AG09309 (cell line): ENCODE results near the gene ING5.

Source experiments
- DNase-seq: peaks from one replicate; pipeline ENCODE4 v3.0.0-alpha.2; 2010; ENCODE audit warnings: low read depth
- H3K4me3 ChIP-seq: 2 replicates; pipeline ENCODE4 v1.5.1; 2011; ENCODE audit warnings: mild to moderate bottlenecking, low read depth, low read length, moderate library complexity; ENCODE audit not compliant: control insufficient read depth
- TF ChIP-seq, protein P1 (sequence below): IDR thresholded peaks from 2 replicates; pipeline ENCODE4 v1.5.1; 2011; ENCODE audit warnings: mild to moderate bottlenecking, low read depth, low read length, inconsistent platforms; ENCODE audit not compliant: insufficient read depth, control insufficient read depth; ENCODE audit errors: missing control alignments

ING5 gene

DNA sequence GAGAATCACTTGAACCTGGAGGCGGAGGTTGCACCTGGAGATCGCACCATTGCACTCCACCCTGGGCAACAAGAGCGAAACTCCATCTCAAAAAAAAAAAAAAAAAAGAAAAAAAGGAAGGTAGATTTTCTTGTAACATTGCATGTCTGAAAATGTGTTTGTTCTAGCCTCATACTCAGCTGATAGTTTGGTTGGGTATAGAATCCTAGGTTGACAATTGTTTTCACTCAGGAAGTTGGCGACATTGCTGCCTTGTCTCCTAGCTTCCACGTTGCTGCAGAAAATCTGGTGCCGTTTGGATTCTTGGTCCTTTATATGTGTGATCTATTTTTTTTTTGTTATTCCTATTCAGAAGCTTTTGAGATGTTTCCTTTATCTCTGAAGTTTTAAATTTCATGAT, 4.7 kb downstream of the ING5 start:
- TF ChIP-seq, protein P1, sequence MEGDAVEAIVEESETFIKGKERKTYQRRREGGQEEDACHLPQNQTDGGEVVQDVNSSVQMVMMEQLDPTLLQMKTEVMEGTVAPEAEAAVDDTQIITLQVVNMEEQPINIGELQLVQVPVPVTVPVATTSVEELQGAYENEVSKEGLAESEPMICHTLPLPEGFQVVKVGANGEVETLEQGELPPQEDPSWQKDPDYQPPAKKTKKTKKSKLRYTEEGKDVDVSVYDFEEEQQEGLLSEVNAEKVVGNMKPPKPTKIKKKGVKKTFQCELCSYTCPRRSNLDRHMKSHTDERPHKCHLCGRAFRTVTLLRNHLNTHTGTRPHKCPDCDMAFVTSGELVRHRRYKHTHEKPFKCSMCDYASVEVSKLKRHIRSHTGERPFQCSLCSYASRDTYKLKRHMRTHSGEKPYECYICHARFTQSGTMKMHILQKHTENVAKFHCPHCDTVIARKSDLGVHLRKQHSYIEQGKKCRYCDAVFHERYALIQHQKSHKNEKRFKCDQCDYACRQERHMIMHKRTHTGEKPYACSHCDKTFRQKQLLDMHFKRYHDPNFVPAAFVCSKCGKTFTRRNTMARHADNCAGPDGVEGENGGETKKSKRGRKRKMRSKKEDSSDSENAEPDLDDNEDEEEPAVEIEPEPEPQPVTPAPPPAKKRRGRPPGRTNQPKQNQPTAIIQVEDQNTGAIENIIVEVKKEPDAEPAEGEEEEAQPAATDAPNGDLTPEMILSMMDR, result no peak
- H3K4me3 ChIP-seq, result no peak overlapping the region

DNA sequence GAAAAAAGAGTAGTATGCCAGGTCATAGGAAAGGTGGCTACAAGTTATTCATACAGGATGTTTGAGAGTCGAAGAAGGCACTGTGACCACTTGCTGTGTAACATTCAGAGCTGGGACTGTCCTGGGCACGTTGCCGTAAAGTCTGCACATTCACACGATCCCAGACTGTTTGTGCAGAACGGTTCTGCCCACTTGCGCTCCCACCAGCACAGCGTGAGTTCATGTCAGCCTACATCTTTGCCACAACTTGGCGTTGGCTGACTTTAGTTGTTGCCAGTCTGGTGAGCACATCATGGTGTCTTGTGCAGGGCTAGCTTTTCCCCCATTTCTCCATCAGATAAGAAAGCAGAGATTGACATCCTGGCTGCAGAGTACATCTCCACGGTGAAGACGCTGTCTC, 7.0 kb downstream of the ING5 start:
- no peak for DNase-seq
- H3K4me3 ChIP-seq, result no peak overlapping the region
- TF ChIP-seq, protein P1, result no peak

More for the DNA sequence above, 4.7 kb downstream of the ING5 start:
- no peak for DNase-seq

DNA sequence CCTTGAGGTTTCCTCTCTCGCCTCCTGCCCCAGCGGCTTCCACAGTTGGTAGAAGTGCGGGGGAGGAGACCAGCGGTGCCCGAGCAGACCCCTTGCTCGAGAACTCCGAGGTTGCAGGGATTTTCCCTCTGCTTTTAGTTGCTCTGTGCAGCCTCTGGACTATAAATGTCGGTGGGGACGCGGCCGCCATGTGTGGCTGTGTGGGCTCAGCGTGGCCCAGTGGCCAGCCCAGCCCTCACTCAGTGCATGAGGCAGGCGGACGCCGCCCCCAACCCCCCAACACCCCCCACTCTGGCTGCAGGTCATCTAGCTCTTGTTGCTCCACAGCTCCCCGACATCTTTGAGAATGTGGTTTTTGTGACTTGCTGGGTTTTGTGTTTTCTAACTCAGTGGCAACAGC, 17.3 kb downstream of the ING5 start:
- no peak for DNase-seq
- TF ChIP-seq, protein P1, result no peak
- H3K4me3 ChIP-seq, result no peak overlapping the region

DNA sequence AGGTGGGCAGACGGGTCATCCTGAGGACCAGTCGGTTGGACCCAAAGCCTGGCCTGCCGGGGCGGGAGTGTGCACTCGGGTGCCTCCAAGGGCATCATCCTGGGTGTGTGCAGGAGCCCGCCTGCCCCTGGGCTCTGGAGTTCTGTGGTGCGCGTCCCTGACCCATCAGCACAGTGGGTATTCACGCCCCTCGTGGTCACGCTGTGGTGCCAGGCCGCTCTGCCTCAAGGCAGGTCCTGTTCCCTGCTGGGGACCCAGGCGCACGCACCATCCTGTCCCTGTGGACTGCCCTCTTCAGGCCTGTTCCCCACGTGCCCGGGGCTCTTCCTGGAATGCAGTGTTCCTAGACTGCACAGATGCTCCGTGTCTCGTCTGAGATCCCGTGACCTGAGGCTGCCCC, 18.3 kb downstream of the ING5 start:
- no peak for DNase-seq
- TF ChIP-seq, protein P1, result no peak
- no peak overlapping the region for H3K4me3 ChIP-seq

DNA sequence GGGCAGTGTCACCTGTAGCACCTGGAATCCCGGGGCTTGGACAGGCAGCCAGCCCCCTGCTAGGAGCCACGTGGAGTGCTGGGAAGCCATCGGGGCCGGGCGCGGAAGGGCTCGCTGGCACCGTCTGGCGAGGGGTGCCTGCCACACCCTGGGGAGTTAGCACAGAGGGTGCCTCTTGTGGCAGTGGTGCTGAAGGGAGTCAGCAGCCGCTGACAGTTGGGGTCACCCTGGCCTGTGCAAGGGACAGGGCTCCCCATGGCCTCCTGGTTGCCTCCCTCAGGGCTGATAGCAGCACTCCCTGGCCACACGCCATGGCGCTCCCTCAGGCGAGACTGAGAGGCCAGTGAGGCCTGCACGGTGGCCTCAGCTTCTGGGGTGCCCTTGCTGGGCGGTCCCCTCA, 18.7 kb downstream of the ING5 start:
- TF ChIP-seq, protein P1, result no peak
- H3K4me3 ChIP-seq, result no peak overlapping the region
- DNase-seq, result no peak

DNA sequence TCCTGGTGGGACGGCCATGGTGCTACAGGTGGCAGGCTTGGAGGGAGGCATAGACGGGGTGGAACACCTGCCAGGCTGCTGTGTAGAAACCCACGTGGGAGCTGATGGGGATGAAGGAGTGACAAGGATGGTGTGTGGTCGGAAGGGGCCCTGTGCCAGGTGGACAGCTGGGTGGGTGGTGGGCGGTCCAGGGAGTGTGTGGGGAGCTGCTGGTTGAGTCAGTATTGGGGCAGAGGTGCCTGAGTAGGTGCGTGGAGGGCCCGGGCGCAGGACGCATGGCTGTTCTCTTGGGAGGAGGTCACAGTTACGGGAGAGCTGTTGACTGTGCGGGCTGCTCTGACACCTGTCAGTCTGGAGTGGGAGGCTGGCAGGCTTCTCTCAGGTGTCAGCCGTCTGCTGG, 20.0 kb downstream of the ING5 start:
- H3K4me3 ChIP-seq, result no peak overlapping the region
- TF ChIP-seq, protein P1, result no peak
- no peak for DNase-seq

DNA sequence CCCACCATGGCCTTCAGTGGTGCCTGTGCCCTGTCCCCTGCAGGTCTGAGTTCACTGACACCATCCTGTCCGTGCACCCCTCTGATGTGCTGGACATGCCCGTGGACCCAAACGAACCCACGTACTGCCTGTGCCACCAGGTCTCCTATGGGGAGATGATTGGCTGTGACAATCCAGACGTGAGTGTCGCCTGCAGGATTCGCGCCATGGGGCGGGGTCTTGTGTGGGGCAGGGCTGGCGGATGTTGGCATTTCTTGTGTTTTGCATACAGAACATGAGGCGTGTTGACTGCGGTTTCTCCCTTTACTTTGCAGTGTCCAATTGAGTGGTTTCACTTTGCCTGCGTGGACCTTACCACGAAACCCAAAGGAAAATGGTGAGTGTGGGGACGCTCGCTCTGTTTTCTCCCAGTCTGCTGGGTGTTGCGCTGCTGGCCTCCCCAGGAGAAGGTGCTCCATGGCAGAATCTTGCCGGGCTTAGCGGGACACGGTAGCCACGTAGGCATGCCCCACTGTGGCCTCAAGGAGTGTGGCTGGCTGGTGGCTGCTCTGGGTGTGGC, 21.1 kb downstream of the ING5 start:
- TF ChIP-seq, protein P1, result no peak
- no peak overlapping the region for H3K4me3 ChIP-seq
- DNase-seq, result no peak
